ACHN (cell line): Measurements from ENCODE around the gene DUS2.
A peak's percentile ranks its signal among the peaks of the same experiment; 100 is the strongest.
"Not testable (repeated sequence)": the region's sequence is repeated elsewhere in the genome, so short reads cannot be mapped to it uniquely, and the experiment has no call there.

Experiments
- DNase-seq: peaks from one replicate; pipeline ENCODE4 v3.0.0-alpha.2; 2015
- in situ Hi-C: cut with HindIII; loops from 2 replicates; pipeline ENCODE4 v1.10.0; 2017; ENCODE audit warnings: low sequenced_read_pairs, low pct_ligation_motif_present, low pct_unique_long_range_greater_than_20kb

The DUS2 gene

DNA sequence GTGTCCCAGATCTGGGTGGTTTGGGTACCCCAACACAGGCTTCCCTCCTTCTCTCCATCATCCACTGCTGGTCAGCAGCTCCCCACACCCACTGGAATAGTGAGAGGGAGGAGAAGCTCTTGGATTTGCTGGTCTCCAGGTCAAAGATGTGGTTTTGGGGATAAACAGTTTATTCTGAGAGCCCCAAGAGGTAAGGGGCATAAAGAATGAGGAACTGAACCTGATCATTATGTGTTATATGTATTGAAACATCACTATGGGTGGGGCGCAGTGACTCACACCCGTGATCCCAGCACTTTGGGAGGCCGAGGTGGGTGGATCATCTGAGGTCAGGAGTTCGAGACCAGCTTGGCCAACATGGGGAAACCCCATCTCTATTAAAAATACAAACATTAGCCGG is 27.7 kb upstream of the DUS2 start:
- DNase-seq, result no peak
- in situ Hi-C loops, result loop anchor here (25.0 kb wide), 1 partner anchor 217 kb away; no protein-coding TSS in a partner anchor

DNA sequence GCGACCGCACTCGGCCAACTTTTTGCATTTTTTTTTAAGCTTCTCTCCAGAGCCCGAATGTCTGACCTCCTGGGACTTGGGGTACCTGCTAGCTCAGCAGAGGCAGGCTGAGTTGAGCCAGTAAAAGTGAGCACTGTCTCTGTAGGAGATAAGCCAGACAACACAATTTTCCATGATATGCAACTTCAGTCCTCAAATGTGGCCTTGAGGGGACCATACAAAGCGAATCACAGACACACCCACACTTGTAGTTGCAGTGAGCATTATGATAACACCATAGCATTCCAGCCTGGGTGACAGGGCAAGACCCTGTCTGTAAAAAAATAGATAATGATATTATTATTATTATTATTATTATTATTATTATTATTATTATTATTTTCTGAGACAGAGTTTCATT is 26.4 kb upstream of the DUS2 start:
- in situ Hi-C loops, result loop anchor here (25.0 kb wide), 1 partner anchor 216 kb away; no protein-coding TSS in a partner anchor
- DNase-seq, result no peak

DNA sequence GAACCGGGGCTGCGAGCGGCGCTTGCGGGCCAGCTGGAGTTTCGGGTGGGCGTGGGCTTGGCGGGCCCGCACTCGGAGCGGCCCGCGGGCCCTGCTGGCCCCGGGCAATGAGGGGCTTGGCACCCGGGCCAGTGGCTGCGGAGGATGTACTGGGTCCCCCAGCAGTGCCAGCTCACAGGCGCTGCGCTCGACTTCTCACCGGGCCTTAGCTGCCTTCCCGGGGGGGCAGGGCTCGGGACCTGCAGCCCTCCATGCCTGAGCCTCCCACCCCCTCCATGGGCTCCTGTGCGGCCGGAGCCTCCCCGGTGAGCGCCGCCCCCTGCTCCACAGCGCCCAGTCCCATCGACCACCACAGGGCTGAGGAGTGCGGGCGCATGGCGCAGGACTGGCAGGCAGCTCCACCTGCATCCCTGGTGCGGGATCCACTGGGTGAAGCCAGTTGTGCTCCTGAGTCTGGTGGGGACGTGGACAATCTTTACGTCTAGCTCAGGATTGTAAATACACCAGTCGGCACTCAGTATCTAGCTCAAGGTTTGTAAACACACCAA is 24.8 kb upstream of the DUS2 start:
- not testable (repeated sequence) for DNase-seq
- in situ Hi-C loops, result loop anchor here (25.0 kb wide), 1 partner anchor 214 kb away; no protein-coding TSS in a partner anchor

DNA sequence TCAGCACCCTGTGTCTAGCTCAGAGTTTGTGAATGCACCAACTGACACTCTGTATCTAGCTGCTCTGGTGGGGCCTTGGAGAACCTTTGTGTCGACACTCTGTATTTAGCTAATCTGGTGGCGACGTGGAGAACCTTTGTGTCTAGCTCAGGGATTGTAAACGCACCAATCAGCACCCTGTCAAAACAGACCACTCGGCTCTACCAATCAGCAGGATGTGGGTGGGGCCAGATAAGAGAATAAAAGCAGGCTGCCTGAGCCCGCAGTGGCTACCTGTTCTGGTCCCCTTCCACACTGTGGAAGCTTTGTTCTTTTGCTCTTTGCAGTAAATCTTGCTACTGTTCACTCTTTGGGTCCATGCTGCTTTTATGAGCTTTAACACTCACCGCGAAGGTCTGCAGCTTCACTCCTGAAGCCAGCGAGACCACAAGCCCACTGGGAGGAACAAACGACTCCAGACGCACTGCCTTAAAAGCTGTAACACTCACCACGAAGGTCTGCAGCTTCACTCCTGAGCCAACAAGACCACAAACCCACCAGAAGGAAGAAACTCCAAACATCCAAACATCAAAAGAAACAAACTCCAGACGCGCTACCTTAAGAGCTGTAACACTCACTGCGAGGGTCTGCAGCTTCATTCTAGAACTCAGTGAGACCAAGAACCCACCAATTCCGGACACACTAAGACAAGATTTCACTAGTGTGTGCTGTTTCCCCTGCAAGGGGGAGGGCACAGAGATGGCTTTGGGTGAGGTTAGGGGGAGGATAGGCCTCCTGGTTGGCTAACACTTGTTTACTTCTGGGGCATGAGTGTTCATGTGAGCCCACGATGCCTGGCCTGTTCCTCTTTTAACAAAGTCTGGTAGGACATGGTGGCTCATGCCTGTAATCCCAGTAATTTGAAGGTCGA is 24.1 kb upstream of the DUS2 start, which contains the start of gene DPEP2:
DPEP2 (minus strand) TSS at position 706 of the 910 bp plus-strand sequence. CDS start 6,272 bp downstream, outside the sequence.
- in situ Hi-C loops, result loop anchor here (25.0 kb wide), 1 partner anchor 213 kb away; no protein-coding TSS in a partner anchor
- not testable (repeated sequence) for DNase-seq

DNA sequence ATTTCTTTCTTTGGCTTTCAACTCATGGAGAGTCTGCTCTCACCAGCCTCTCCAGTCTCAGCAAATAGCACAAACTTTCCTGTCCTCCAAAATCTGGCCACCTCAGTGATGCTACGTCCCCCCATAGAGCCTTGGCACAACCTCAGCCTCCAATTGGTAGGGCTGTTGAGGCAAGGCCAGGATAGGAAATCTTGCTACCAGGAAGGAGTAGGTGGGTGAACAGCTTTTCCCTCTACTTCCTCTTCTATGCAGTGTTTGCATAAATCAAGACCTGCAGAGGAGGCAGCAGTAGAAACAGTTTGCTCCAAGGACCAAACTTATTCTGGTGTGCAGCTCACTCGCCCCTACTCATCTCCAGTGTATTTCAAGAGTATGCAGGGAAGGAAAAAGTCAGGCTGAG is 23.1 kb upstream of the DUS2 start:
- in situ Hi-C loops, result loop anchor here (25.0 kb wide), 1 partner anchor 212 kb away; no protein-coding TSS in a partner anchor
- no peak for DNase-seq

DNA sequence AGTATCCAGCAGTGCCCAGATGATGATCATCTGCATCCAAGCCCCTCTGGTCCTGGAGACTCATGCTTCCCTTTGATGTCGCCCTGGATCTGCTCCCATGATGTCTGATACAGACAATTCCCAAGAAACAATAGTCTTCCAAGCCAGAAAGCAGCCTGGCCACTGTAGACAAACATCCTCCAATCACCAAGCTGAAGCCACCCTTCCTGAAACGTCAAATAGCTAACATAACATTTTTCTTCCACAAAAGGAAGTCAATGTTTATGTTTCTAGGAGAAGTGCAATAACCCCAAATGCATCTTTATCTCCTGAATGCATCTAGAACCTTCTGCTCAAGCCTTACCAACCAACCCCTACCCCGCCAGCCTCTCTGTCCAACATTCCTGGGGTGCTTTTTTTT is 22.6 kb upstream of the DUS2 start:
- in situ Hi-C loops, result no loop called here
- DNase-seq, result no peak

DNA sequence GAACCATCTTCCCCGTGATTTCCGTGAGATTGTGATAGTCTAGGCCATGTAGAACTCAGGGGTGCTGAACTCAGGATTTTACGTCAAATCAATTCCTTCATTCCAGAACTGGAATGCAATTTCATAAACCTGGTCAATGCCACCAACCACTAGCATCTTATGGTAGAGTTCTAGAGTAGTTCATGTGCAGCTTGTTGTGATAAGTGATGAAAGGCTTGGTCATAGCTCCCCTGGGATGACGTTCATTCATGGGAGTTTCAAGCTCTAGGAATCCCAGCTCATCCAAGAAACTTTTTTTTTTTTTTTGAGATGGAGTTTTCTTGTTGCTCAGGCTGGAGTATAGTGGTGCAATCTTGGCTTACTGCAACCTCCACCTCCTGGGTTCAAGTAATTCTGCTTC is 20.1 kb upstream of the DUS2 start:
- DNase-seq, result no peak
- in situ Hi-C loops, result no loop called here

DNA sequence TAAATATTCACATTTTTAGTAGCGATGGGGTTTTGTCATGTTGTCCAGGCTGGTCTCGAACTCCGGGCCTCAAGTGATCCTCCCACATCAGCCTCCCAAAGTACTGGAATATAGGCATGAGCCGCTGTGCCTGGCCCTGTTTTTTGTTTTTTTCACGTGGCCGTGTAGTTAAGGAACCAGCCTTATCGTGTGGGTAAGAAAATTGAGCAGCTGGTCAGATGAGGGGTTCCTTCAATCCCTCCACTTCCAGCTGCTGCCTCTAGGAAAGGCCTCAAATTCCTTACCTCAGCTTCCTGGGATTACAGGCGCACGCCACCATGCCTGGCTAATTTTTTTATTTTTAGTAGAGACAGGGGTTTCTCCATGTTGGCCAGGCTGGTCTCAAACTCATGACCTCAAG is 17.9 kb upstream of the DUS2 start:
- no peak for DNase-seq
- in situ Hi-C loops, result no loop called here

DNA sequence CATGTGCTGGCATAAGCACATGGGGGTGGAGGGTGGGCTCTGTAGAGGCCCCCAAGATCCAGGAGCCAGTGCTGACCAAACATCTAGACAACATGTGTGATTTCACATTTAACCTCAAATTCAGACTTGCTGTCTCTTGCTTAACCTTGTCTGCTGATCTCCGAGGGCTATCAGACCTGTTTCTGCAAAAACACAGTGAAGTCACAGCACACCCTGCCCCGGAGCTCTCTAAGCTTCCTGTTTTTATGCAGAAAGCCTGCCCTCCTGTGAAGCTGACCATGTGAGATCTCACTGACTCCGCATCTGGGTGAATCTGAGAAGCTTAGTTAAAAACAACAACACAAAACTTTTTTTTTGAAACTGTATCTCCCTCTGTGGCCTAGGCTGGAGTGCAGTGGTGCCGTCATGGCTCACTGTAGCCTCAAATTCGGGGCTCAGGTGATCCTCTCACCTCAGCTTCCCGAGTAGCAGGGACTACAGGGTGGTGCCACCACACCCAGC is 17.2 kb upstream of the DUS2 start:
- in situ Hi-C loops, result no loop called here
- no peak for DNase-seq

DNA sequence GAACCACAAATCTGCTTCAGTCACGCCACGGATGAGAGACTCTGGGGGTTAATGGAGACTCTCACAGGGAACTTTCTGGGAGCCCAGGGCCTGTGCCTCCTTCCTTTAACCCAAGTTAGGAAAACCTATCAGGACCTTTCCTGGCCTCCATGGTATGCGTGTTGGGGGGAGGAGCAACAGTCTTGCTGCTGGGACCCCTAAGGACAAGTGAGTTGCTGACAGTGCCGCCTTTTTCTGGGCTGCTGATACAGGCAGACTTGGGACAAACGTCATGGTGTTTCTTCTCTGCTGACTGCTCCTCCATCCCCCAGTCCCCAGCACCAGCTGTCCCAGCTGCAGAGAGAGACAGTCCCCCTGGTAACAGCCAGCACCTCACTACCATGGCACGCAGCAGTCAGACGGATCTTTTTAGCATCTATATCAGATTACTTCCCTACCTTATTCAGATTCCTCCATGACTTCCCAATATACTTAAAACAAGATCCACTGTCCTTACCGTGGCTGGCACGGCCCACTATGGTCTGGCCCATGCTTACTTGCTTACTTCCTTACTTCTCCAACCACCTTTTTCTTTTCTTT is 13.8 kb upstream of the DUS2 start:
- in situ Hi-C loops, result no loop called here
- no peak for DNase-seq

DNA sequence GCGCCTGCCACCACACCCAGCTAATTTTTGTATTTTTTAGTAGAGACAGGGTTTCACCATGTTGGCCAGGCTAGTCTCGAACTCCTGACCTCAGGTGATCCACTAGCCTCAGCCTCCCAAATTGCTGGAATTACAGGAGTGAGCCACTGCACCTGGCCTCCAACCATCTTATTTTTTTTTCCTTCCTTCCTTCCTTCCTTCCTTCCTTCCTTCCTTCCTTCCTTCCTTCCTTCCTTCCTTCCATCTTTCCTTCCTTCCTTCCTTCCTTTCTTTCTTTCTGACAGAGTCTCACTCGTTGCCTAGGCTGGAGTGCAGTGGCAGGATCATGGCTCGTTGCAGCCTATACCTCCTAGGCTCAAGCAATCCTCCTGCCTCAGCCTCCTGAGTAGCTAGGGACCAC is 13.2 kb upstream of the DUS2 start:
- DNase-seq, in situ Hi-C loops: not testable (repeated sequence)

DNA sequence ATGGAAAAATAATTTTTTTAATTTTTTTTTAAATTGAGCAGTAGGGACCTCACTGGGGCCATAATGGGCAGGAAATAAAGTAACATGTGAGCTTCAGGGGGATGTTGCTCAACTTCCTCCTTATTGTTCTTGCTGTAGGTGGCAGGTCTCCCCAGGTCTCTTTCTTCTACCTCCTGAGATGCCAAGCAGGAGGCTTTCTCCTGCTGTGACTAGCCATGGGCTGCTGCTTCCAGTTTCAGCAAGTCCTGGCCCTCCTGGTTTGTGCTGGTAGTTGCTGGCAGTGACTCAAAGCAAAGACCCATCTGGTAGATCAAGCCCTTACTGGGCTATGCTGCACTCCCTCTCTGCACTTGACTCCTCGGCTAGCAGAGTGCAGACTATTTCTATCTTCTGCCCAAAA is 9.6 kb upstream of the DUS2 start:
- DNase-seq, result no peak
- in situ Hi-C loops, result no loop called here

DNA sequence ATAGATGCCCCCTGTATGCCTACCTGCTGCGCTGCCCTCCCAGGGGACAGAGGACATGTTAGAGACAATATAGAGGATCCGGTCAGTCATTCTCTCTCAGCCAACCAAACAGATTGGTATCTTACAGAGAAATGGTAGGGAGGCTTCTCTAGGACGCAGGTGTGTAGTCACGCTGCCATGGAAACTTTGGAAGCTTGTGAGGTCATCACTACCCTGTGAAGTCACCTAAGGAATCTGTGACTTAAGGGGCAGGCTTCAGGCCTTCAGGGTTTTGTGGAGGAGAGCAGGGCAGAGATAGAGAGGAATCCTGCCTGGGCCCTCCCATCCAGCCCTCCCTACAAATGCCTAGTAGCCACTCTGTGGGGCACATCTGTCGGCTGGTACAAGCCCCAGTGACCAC is 7.4 kb upstream of the DUS2 start, which contains the start of gene DPEP2NB:
DPEP2NB (minus strand) TSS at position 231 of the 400 bp plus-strand sequence; CDS start at position 90, 141 bp downstream.
- DNase-seq, result no peak
- in situ Hi-C loops, result no loop called here

DNA sequence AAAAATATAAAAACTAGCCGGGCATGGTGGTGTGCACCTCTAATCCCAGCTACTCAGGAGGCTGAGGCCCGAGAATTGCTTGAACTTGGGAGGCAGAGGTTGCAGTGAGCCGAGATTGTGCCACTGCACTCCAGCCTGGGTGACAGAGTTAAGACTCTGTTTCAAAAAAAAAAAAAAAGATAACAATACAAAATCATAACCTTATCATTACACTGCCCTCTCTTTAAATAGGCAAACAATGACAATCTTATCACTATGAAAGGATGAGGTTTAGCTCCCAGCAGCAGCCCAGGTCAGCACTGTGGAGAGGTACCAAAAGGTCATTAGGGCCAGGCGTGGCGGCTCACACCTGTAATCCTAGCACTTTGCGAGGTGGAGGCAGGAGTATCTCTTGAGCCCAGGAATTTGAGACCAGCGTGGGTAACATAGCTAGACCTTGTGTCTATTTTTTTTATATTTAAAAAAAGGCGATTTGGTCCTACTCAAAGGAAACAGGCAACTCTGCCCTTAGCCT is 3.9 kb upstream of the DUS2 start:
- no peak for DNase-seq
- in situ Hi-C loops, result no loop called here

DNA sequence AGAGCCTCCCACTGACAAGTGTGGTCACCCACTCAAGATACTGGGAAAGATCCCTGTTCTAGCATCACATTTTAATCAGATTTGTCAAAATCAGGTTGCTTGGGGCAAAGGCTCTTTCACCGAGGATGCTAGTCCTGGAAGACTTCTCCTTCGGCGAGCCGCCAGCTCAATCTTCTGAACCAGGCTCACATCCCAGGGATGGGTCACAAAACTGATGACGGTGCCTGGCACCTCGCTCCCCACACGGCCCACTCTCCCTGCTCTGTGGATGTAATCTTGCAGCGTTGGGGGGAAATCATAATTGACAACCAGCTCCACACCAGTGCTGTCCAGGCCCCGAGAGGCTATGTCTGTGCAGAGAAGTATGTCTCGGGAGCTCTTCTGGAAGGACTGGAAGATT is 1.6 kb upstream of the DUS2 start:
- in situ Hi-C loops, result no loop called here
- DNase-seq, result no peak

DNA sequence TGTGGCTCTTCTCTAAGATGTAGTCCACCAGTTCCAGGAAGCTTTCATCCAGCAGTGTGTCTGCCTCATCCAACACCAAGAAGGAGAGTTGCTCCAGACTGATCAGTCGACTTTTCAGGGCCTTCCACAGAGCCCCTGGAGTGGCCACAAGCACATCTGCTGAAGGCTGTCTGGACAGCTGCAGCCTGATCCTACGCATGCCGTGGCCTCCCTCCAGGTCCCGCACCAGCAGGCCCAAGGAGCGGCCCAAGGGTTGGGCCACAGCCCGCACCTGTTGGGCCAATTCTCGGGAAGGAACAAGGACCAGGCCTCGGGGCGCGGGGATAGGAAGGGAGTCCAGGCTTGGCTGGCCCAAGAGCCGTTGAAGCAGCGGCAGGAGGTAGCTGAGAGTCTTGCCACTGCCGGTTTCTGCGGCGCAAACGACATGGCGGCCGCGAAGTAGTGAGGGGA is 781 bp upstream of the DUS2 start:
- in situ Hi-C loops, result no loop called here
- no peak for DNase-seq

DNA sequence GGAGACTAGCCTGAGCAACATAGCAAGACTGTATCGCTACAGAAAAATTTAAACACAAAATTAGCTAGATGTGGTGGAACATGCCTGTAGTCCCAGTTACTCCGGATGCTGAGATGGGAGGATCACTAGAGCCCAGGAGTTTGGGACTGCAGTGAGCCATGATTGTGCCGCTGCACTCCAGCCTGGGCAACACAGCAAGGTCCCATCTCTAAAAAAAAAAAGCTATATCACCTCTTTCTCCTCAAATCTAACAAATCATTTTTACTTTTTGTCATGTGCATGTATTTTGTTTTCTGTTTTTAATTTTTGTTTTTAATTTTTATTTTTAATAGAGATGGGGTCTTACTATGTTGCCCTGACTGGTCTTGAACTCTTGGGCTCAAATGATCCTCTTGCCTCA is 5.9 kb downstream of the DUS2 start:
- no peak for DNase-seq
- in situ Hi-C loops, result no loop called here

DNA sequence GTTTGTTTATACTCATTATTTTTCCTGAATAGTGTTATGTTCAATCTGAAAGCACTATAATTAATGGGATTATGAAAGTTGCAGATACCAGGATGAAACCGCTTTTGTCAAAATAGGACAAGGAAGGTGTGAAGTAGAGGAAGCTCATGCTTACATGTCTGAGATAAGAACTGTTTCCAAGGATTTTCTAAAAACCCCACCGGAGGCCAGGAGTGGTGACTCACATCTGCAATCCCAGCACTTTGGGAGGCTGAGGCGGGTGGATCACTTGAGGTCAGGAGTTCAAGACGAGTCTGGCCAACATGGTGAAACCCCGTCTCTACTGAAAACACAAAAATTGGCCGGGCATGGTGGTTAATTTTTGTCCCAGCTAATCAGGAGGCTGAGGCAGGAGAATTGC is 7.0 kb downstream of the DUS2 start:
- in situ Hi-C loops, result not testable (repeated sequence)

DNA sequence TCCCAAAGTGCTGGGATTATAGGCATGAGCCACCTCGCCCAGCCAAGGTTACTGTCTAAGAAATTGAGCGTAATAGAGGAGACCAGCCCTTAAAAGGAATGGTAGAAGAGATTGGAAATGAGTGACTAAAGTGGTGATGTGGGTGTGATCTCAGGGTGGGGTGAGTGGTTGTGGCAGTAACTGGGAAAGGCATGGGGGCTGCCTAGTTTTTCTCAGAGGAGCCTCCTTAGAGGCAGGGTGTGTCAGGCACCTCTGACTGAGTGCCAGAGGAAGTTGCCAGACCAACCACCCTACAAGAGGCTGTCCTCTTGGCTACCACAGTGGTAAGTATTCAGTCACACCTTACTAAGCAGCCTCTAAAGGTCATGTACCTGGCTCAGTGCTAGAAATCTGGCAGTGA is 8.9 kb downstream of the DUS2 start:
- in situ Hi-C loops, result no loop called here

More for the DNA sequence above, 7.0 kb downstream of the DUS2 start:
- peak; percentile 46 for DNase-seq

More for the DNA sequence above, 8.9 kb downstream of the DUS2 start:
- no peak for DNase-seq
